A673 (cell line): ENCODE data around the gene AKAP6. TPM values are rescaled to one million over a fixed set of nuclear protein-coding genes. Genes with fewer than 3 reads are reported as not detected.

Experiments used
- BruUV-seq: library from RNA; stranded (reverse); fragments of 400-500 nt; replicated peaks from 2 replicates; lab custom pipeline; 2021; lab: Mats Ljungman, UMichigan
- CTCF ChIA-PET: fragments of 300-600 bp; sonication (Branson Sonifier 250); formaldehyde crosslinking; loops from one replicate; lab custom pipeline; 2022; ENCODE audit warnings: antibody characterized with exemption; lab: Charles Lee
- POLR2A ChIA-PET: fragments of 300-600 bp; sonication (Branson Sonifier 250); formaldehyde crosslinking; loops from one replicate; lab custom pipeline; 2022; ENCODE audit warnings: antibody characterized with exemption; ENCODE audit not compliant: low non-redundant PET; lab: Charles Lee
- DNase-seq: peaks from one replicate; pipeline ENCODE4 v3.0.0-alpha.2; 2015; ENCODE audit warnings: low spot score
- H3K27ac ChIP-seq: fragments of 200-600 bp; sonication (generic); 2 replicates; pipeline ENCODE4 v1.5.1; 2016; ENCODE audit warnings: mixed run types, low read depth, mild to moderate bottlenecking, mixed read lengths, antibody characterized with exemption, low read length; ENCODE audit not compliant: poor library complexity, severe bottlenecking
- H3K27me3 ChIP-seq: fragments of 200-600 bp; sonication (generic); replicated peaks from 2 replicates; pipeline ENCODE4 v1.6.1; 2017; ENCODE audit warnings: mixed run types, low read depth, mild to moderate bottlenecking, mixed read lengths, antibody characterized with exemption, low read length; ENCODE audit not compliant: insufficient read depth, poor library complexity
- H3K36me3 ChIP-seq: fragments of 200-600 bp; sonication (generic); 2 replicates; pipeline ENCODE4 v1.6.1; 2016; ENCODE audit warnings: mixed run types, mild to moderate bottlenecking, mixed read lengths, antibody characterized with exemption, low read length; ENCODE audit not compliant: insufficient read depth, poor library complexity, severe bottlenecking
- H3K4me1 ChIP-seq: fragments of 200-600 bp; sonication (generic); 2 replicates; pipeline ENCODE4 v1.6.1; 2017; ENCODE audit warnings: mixed run types, mild to moderate bottlenecking, mixed read lengths, antibody characterized with exemption, low read length; ENCODE audit not compliant: insufficient read depth, poor library complexity, severe bottlenecking
- H3K4me3 ChIP-seq: fragments of 200-600 bp; sonication (generic); 2 replicates; pipeline ENCODE4 v1.5.1; 2016; ENCODE audit warnings: low read depth, mixed run types, mild to moderate bottlenecking, mixed read lengths, low read length; ENCODE audit not compliant: poor library complexity, severe bottlenecking
- H3K9me3 ChIP-seq: fragments of 200-600 bp; sonication (generic); 2 replicates; pipeline ENCODE4 v1.6.1; 2016; ENCODE audit warnings: mixed run types, low read depth, mild to moderate bottlenecking, mixed read lengths, antibody characterized with exemption, low read length; ENCODE audit not compliant: poor library complexity, severe bottlenecking
- CTCF ChIP-seq: fragments of 300-800, 200-600 bp; sonication (generic); conservative IDR thresholded peaks from 2 replicates; pipeline ENCODE4 v1.5.1; 2017; ENCODE audit warnings: low read depth, mild to moderate bottlenecking, antibody characterized with exemption, low read length, moderate library complexity, mixed read lengths
- EZH2 ChIP-seq: fragments of 200-600 bp; sonication (generic); IDR thresholded peaks from 2 replicates; pipeline ENCODE4 v1.6.1; 2017; ENCODE audit warnings: borderline replicate concordance, low read depth, mild to moderate bottlenecking, mixed read lengths, antibody characterized with exemption, low read length; ENCODE audit not compliant: poor library complexity, severe bottlenecking
- intact Hi-C: fragments of 100-400 bp; cut with micrococcal nuclease; formaldehyde crosslinking; loops from one replicate; pipeline ENCODE4 v1.10.0; 2022; ENCODE audit not compliant: unreplicated experiment
- total RNA-seq: library from RNA; stranded (reverse); gene quantifications from 2 replicates; pipeline ENCODE4 v1.2.3, GENCODE V29; 2021

Gene AKAP6
- total RNA-seq, 1 experiment from 2014 or later, result 0.73 TPM

DNA sequence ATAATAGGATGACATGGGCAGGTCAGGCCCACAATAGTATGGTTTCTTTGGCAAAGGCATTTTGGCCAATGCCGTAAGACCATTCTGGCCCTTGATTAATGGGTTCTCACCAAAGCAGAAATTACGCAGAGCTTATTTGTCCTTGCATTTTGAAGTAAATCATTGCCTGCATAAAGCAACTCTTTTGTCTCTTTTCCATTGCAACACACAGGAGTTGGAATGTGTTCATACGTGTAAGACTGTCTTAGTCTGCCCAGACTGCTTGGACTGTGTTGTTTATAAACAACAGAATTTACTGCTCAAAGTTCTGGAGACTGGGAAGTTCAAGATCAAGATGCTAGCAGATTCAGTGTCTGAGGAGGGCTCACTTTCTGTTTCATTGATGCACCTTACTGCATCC is 506.8 kb downstream of the AKAP6 start:
- POLR2A ChIA-PET, result no interaction called here
- Histone ChIP-seq H3K4me3 (no peak overlapping the region), H3K4me1 (peaks cover 7% of the 10 kb centered on the region), H3K36me3 (no peaks in the 10 kb centered on the region), H3K9me3 (no peaks in the 10 kb centered on the region), H3K27ac (no peak overlapping the region), H3K27me3 (no peaks in the 10 kb centered on the region)
- TF ChIP-seq EZH2 (no peak), CTCF (no peak)
- BruUV-seq, result no TSS peak
- intact Hi-C loops, result no loop called here
- no peak for DNase-seq
- CTCF ChIA-PET, result no interaction called here

DNA sequence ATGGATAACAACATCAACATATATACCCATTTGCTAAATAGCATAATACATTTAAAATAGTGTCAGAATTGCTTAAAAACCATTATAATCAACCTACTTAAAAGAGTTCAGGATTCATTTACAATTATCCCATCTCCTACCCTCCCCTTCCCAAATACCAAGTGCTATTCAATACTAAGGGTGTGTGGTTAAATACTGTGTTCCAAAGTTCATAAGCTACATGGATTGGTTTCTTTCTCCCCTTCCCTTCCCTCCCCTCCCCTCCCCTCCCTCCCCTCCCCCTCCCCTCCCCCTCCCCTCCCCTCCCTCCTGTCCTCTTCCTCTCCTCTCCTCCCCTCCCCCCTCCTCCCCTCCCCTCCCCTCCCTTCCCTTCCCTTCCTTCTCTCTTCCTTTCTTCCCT is 512.6 kb downstream of the AKAP6 start:
- Histone ChIP-seq H3K36me3 (no peaks in the 10 kb centered on the region), H3K4me3 (no peak overlapping the region), H3K27ac (no peak overlapping the region), H3K4me1 (no peaks in the 10 kb centered on the region), H3K9me3 (no peaks in the 10 kb centered on the region), H3K27me3 (no peaks in the 10 kb centered on the region)
- TF ChIP-seq EZH2 (no peak), CTCF (no peak)
- intact Hi-C loops, result no loop called here
- no peak for DNase-seq
- ChIA-PET CTCF (no interaction called here), POLR2A (no interaction called here)
- no TSS peak for BruUV-seq

DNA sequence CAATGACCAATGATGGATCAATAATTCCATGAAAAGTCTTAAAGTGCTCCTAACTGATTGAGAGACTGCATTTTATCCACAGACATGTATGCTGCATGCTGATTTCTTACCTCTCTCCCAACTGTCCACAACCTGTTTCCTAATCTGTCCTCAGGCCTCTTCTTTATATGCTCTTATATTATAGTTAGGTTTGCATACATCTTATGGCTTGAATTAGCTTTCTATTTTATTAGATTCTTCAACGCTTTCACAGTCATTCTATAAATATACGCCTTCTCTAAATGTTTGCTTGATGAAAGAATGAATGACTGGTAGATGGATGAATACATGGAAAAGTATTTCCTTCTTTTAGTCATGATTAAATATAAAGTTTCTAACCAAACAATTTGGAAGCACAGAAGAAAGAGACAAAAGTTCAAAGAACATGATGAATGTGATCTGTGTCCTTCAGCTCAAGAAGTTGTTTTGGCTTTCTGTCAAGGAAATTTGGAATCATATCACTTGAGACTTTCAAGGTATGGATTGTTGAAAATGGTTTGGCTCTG is 517.8 kb downstream of the AKAP6 start:
- Histone ChIP-seq H3K27ac (no peak overlapping the region), H3K36me3 (no peaks in the 10 kb centered on the region), H3K4me3 (no peak overlapping the region), H3K27me3 (no peaks in the 10 kb centered on the region), H3K4me1 (no peaks in the 10 kb centered on the region), H3K9me3 (no peaks in the 10 kb centered on the region)
- BruUV-seq, result no TSS peak
- no peak for DNase-seq
- intact Hi-C loops, result no loop called here
- ChIA-PET CTCF (no interaction called here), POLR2A (no interaction called here)
- TF ChIP-seq EZH2 (no peak), CTCF (no peak)
